ENCODE data around the gene DPP10.

GRCh38 chr2:114797540-114797939 is 355.1 kb downstream of the DPP10 start:
- no peak for TF ChIP-seq POLR2A (IDR thresholded peaks at IDR 0.05)
- no peak for TF ChIP-seq CTCF (IDR thresholded peaks at IDR 0.05)

All from body of pancreas (tissue), 4 donors.